ENCODE results near the gene COMMD7. TPM values are rescaled to one million over a fixed set of nuclear protein-coding genes. Genes with fewer than 3 reads are reported as not detected.

The COMMD7 gene
- total and polyA plus RNA-seq, 9 of the 15 experiments (the other 6 are each of a cell fraction or from before 2014, with no cell fraction given) = 11.9 to 69.1 (median 34.7) TPM

GRCh38 chr20:32780278-32780677, 37.0 kb upstream of the COMMD7 start:
- Histone ChIP-seq H3K4me3 (no peak overlapping the region), H3K4me1 (replicated peaks in 1 of 2; ENCODE audit: control insufficient read depth in 2 of 2, insufficient read depth in 2 of 2, low read length in 2 of 2) (peaks cover 5 to 12% of the 10 kb centered on the region in 2 experiments; a peak in 3 of 5 replicates), H2AFZ (ENCODE audit: low read depth, low read length) (no peak overlapping the region), H3K9me3 (replicated peaks; ENCODE audit: control insufficient read depth, insufficient read depth, low read depth, low read length) (no peaks in the 10 kb centered on the region), H3K27me3 (ENCODE audit: control insufficient read depth in 2 of 2, insufficient read depth in 2 of 2, low read length in 2 of 2) (no peaks in the 10 kb centered on the region), H3K79me2 (ENCODE audit: control insufficient read depth, insufficient read depth, low read length) (peaks cover 40% of the 10 kb centered on the region), H3K36me3 (ENCODE audit: control insufficient read depth, insufficient read depth, low read length) (peaks cover 87% of the 10 kb centered on the region), H3K27ac (ENCODE audit: extremely low read depth, low read depth, low read length) (no peak overlapping the region), H3K4me2 (ENCODE audit: insufficient read depth, low read length) (no peak overlapping the region), H3K9me1 (ENCODE audit: control insufficient read depth, insufficient read depth, low read length) (peaks cover 4% of the 10 kb centered on the region), H3K9ac (ENCODE audit: insufficient read depth in 1 of 2, low read depth in 2 of 2, low read length in 2 of 2) (0 out of 4 replicates have a peak overlapping the region, but pooled peaks of 1 of the 2 experiments have one; percentile 31), H4K20me1 (replicated peaks; ENCODE audit: control insufficient read depth, insufficient read depth, low read length) (peaks cover 14% of the 10 kb centered on the region)
- TF ChIP-seq DDX20 (tag; IDR thresholded peaks at IDR 0.05; ENCODE audit: low read depth) (no peak), HMG20B (CRISPR knock-in tag; IDR thresholded peaks at IDR 0.05) (no peak), BMI1 (IDR thresholded peaks at IDR 0.05; ENCODE audit: low read length) (no peak), HMGN3 (IDR thresholded peaks at IDR 0.05; ENCODE audit: borderline replicate concordance, extremely low read depth, insufficient read length, low read depth, low read length) (no peak)
- CTCF ChIA-PET (ENCODE audit: low intra/inter-chr PET ratio) = interaction anchor here (0.6 to 5.0 kb wide), 2 partner anchors 97 to 105 kb away, joined by 3 to 66 read pairs; partner anchors contain the start of gene C20orf203
- in situ Hi-C loops (cut with MboI) (no loop called here), intact Hi-C loops (cut with micrococcal nuclease) (no loop called here)
- FAIRE-seq (no peak), ATAC-seq (no peak), DNase-seq (ENCODE audit: extremely low read depth in 1 of 4, low spot score in 3 of 4) (no peak)
- POLR2A ChIA-PET = interaction anchor here (0.6 kb wide), 1 partner anchor 269 kb away, joined by 4 read pairs; no protein-coding TSS in a partner anchor
- 99% methylated on average over 13 of the region's 16 CpGs for WGBS (ENCODE audit: insufficient coverage, low coverage, missing lambda C conversion rate)
- BruUV-seq (replicated peaks) = no TSS peak
